ENCODE data around the gene C16orf54. TPM values are rescaled to one million over a fixed set of nuclear protein-coding genes. Genes with fewer than 3 reads are reported as not detected.

Gene C16orf54
- total RNA-seq, 1 experiment from 2014 or later, result not detected

DNA sequence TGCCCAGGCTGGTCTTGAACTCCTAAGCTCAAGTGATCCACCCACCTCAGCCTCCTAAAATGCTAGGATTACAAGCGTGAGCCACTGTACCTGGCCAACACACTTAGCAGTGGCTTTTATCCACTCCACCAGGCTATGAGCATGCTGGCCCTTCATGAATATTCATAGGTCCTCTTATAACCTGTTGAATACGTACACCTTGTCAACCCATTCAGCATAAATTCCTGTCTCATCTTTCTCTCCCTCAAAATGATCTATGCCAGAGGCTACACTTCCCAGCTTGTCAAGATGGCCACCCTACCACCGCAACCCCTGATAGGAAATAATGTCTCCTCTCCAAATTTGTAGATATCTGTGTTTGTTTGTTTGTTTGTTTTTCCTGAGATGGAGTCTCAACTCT is 21.3 kb upstream of the C16orf54 start:
- Mint-ChIP-seq H3K9me3 (no peaks in the 10 kb centered on the region), H3K4me3 (no peak overlapping the region), H3K27me3 (ENCODE audit: low read depth) (peaks cover 3% of the 10 kb centered on the region), H3K4me1 (peaks cover 3 to 4% of the 10 kb centered on the region in 2 experiments; a peak in 2 of 4 replicates), H3K36me3 (ENCODE audit: insufficient read depth in 1 of 3, low read depth in 3 of 3) (no peaks in the 10 kb centered on the region), H3K27ac (no peak overlapping the region)
- H3K27ac ChIP-seq (ENCODE audit: insufficient read length, low read depth, low read length), result no peak overlapping the region
- H3K56ac ChIP-seq (ENCODE audit: insufficient read length, low read depth, low read length), result no peak overlapping the region
- H2BK15ac ChIP-seq (ENCODE audit: low read depth, low read length), result no peak overlapping the region
- no peak overlapping the region for H3K4ac ChIP-seq (ENCODE audit: low read depth, low read length)
- no peak overlapping the region for H2BK5ac ChIP-seq (ENCODE audit: insufficient read length, low read length)
- H3K9me3 ChIP-seq (ENCODE audit: control insufficient read depth, low read depth, low read length), result no peaks in the 10 kb centered on the region
- H3K4me2 ChIP-seq (ENCODE audit: insufficient read depth, insufficient read length, low read length), result no peak overlapping the region
- H3K27me3 ChIP-seq (ENCODE audit: insufficient read depth, low read length), result no peaks in the 10 kb centered on the region
- H2AK5ac ChIP-seq (ENCODE audit: insufficient read length, low read length), result no peak overlapping the region
- no CpG with 5 or more reads among the region's 3 CpGs for WGBS (ENCODE audit: extremely low coverage, insufficient read length, low lambda C conversion rate)
- no peak overlapping the region for H3K18ac ChIP-seq (ENCODE audit: insufficient read length, low read depth, low read length)
- no peak overlapping the region for H3K14ac ChIP-seq (ENCODE audit: insufficient read depth, low read length)
- no peak overlapping the region for H3T11ph ChIP-seq (ENCODE audit: low read length)
- no peak overlapping the region for H3K9ac ChIP-seq (ENCODE audit: extremely low read depth, insufficient read length, low read length)
- no peaks in the 10 kb centered on the region for H3K79me1 ChIP-seq (ENCODE audit: insufficient read depth, low read depth, low read length, poor library complexity, severe bottlenecking)
- H3K4me1 ChIP-seq (ENCODE audit: insufficient read depth, low read length), result no peaks in the 10 kb centered on the region
- H2BK120ac ChIP-seq (ENCODE audit: low read depth, low read length, poor library complexity, severe bottlenecking), result no peak overlapping the region
- H3K23me2 ChIP-seq (ENCODE audit: insufficient read length, low read depth, low read length, poor library complexity, severe bottlenecking), result no peaks in the 10 kb centered on the region
- no peak overlapping the region for H2BK12ac ChIP-seq (ENCODE audit: insufficient read length, low read depth, low read length)
- no peak for DNase-seq
- H4K20me1 ChIP-seq (ENCODE audit: control insufficient read depth, insufficient read depth, insufficient read length), result no peaks in the 10 kb centered on the region
- TF ChIP-seq, protein P1, sequence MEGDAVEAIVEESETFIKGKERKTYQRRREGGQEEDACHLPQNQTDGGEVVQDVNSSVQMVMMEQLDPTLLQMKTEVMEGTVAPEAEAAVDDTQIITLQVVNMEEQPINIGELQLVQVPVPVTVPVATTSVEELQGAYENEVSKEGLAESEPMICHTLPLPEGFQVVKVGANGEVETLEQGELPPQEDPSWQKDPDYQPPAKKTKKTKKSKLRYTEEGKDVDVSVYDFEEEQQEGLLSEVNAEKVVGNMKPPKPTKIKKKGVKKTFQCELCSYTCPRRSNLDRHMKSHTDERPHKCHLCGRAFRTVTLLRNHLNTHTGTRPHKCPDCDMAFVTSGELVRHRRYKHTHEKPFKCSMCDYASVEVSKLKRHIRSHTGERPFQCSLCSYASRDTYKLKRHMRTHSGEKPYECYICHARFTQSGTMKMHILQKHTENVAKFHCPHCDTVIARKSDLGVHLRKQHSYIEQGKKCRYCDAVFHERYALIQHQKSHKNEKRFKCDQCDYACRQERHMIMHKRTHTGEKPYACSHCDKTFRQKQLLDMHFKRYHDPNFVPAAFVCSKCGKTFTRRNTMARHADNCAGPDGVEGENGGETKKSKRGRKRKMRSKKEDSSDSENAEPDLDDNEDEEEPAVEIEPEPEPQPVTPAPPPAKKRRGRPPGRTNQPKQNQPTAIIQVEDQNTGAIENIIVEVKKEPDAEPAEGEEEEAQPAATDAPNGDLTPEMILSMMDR (conservative IDR thresholded peaks at IDR 0.05), result no peak
- H3K79me2 ChIP-seq (ENCODE audit: insufficient read depth, low read length), result no peaks in the 10 kb centered on the region
- H4K5ac ChIP-seq (ENCODE audit: insufficient read length, low read depth, low read length), result no peak overlapping the region
- no peak overlapping the region for H3K23ac ChIP-seq (ENCODE audit: insufficient read length, low read depth, low read length)
- H2AFZ ChIP-seq (ENCODE audit: low read length), result no peak overlapping the region
- no peak overlapping the region for H4K91ac ChIP-seq (ENCODE audit: insufficient read length, low read depth, low read length)
- H2BK20ac ChIP-seq (ENCODE audit: low read depth, low read length, poor library complexity, severe bottlenecking), result no peak overlapping the region
- H4K8ac ChIP-seq (replicated peaks; ENCODE audit: insufficient read length, low read depth, low read length), result no peak overlapping the region

Data from H9 (cell line).